GM03348 (cell line): ENCODE data around the gene RAPGEF5.
A peak's percentile ranks its signal among the peaks of the same experiment; 100 is the strongest.
"Not testable (repeated sequence)": the region's sequence is repeated elsewhere in the genome, so short reads cannot be mapped to it uniquely, and the experiment has no call there.

ENCODE experiments used
- DNase-seq: peaks from one replicate; pipeline ENCODE4 v3.0.0; 2012; ENCODE audit warnings: low spot score

The RAPGEF5 gene

DNA sequence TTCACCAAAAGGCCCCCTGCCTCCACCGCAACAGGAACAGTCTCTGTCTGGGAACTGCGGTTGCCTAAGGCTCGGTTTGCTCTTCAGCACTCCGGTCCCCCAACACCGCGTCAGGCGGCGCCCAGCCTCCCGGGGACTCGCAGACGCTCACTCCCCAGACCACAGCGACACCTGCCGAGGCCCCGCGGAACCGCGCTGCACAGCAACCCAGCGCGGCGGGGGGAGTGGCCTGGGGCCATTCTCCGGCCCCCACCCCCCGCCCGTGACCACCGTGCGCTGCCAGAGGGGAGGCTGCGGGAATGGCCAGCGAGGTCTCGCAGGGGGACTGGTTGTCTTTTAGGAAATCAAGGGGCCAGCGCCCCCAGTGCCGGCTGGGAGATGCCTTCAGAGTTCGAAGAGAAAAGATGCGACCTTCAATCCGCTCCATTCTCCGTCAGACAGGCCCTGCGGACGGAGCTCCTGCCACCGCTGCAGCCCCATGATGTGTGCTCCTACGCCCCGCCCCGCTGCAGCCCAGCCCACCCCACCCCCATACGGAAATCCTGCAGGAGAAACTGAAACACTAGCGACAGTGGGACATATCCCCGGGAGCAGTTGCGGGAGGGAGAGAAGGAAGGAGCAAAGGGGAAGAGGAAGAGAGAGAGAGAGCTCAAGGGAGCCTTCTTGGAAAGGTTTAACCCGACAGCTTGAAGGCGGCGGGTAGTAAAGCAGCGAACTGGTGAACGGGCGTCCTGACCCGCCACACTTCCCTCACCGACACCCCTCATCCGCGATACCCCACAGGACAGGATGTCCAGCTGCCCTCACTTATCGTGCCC lies 273.9 kb downstream of the RAPGEF5 start:
- peak; percentile 96 for DNase-seq

DNA sequence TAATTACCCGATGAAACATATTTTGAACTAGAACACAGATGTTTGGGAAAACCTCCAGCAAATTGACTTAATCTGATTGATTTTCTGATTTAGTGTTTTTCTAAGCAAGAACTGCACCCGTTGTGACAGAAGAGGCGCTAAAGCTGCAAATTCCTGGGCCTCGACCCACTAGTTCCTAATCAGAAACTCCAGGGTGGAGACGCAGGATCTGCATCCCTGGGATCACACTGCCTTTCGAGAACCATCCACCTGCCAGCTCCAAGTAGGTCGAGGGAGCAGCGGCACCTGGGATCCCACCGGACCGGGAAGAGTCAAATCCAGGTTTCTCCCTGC lies 274.4 kb downstream of the RAPGEF5 start:
- DNase-seq, result no peak

DNA sequence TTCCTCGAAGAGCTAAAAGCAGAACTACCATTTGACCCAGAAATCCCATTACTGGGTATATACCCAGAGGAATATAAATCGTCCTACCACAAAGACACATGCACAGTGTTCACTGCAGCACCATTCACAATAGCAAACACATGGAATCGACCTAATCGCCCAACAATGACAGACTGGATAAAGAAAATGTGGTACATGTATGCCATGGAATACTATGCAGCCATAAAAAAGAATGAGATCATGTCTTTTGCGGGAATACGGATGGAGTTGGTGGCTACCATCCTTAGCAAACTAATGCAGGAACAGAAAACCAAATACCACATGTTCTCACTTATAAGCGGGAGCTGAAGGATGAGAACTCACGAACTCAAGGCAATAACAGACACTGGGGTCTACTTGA lies 276.7 kb downstream of the RAPGEF5 start:
- DNase-seq, result not testable (repeated sequence)

DNA sequence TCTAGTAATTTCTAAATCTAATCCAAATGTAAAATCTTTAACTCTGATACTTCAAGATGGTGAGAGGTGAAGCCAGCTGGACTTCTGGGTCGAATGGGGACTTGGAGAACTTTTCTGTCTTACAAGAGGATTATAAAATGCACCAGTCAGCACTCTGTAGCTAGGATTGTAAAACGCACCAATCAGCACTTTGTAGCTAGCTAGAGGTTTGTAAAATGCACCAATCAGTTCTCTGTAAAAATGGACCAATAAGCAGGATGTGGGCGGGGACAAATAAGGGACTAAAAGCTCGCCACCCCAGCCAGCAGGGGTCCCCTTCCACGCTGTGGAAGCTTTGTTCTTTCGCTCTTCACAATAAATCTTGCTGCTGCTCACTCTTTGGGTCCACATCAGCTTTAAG lies 278.1 kb downstream of the RAPGEF5 start:
- DNase-seq, result not testable (repeated sequence)

DNA sequence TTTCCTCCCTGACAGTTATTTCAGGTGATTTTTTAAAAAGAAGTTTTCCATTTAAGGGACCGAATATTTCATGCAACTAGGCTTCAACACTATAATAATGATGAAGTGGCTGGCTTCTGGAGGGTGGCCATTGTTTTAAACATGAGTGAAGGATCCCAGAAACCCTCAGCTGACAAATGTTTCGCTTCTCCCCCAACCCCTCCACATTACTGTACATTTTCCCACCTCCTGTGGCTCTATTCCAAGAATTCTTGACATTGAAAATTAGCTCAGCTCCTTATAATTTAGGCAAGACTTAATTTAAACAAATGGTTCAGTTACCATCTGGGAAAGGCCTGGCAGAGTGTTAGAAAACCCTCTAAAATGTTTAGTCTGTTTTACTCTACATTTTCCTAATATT lies 281.4 kb downstream of the RAPGEF5 start:
- DNase-seq, result no peak

DNA sequence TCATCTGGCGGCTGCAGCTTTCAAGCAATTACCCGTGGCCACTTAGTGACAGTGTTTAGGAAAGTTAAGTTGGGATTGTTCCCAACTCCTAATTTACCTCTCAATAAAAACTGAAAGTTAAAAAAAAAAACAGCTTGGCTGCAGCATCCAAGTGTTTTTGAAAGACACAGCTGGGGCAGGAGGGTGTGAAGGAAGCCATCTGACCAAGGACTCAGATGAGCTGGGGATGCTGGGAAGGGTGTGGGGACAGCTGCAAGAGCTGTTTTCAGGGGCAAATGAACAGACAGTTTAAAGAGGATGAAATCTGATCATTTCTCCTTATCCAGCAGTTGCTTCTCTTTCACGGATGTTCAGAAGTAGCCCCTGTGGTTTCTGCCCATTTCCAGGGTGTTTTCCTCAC lies 282.1 kb downstream of the RAPGEF5 start:
- DNase-seq, result no peak
